Measurements from ENCODE around the gene MPC1.

Gene MPC1

DNA sequence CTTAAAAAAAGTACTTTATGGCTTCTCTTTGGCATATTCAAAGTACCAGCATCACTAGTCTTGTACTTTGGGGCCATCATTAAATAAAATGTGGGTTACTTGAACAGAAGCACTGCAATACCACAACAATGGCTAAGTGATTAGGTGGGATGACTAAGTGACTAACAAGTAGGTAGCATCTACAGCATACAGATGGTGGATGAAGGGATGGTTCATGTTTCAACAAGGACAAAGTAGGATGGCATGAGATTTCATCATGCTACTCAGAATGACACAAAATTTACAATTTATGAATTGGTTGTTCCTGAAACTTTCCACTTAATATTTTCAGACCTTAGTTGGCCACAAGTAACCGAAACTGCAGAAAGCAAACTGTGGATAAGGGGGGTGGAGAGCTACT, 7.7 kb downstream of the MPC1 start:
- Histone ChIP-seq H2BK15ac (ENCODE audit: low read length) (no peak overlapping the region), H3K18ac (ENCODE audit: low read length) (no peak overlapping the region), H3K14ac (ENCODE audit: low read length) (no peak overlapping the region), H3K36me3 (replicated peaks in 1 of 2; ENCODE audit: control insufficient read depth in 2 of 2, insufficient read depth in 2 of 2, low read length in 2 of 2) (no peaks in the 10 kb centered on the region), H3K9me3 (replicated peaks in 1 of 2; ENCODE audit: control insufficient read depth in 2 of 2, insufficient read depth in 1 of 2, low read depth in 1 of 2, low read length in 2 of 2) (no peaks in the 10 kb centered on the region), H3K4me2 (ENCODE audit: insufficient read depth, low read length, poor library complexity, severe bottlenecking) (no peak overlapping the region), H3K4ac (ENCODE audit: low read length) (no peak overlapping the region), H3K9ac (ENCODE audit: low read depth, low read length, poor library complexity) (no peak overlapping the region), H2AK5ac (ENCODE audit: low read depth, low read length) (no peak overlapping the region), H3K27ac (replicated peaks; ENCODE audit: low read length) (no peak overlapping the region), H2BK120ac (ENCODE audit: low read depth, low read length) (no peak overlapping the region), H2AFZ (ENCODE audit: low read length) (no peak overlapping the region), H2BK12ac (ENCODE audit: low read length) (no peak overlapping the region), H4K91ac (ENCODE audit: low read depth, low read length, poor library complexity) (no peak overlapping the region), H3K23ac (ENCODE audit: low read depth, low read length, poor library complexity) (no peak overlapping the region), H3K79me1 (ENCODE audit: low read depth, low read length) (peaks cover 2% of the 10 kb centered on the region), H3K4me3 (ENCODE audit: low read length in 2 of 2) (no peak overlapping the region), H4K8ac (ENCODE audit: low read depth, low read length) (no peak overlapping the region), H3K4me1 (ENCODE audit: control insufficient read depth in 2 of 2, insufficient read depth in 1 of 2, low read depth in 1 of 2, low read length in 2 of 2) (peaks cover 0 to under 1% of the 10 kb centered on the region in 2 donors), H3K27me3 (ENCODE audit: control insufficient read depth in 3 of 3, insufficient read depth in 3 of 3, low read depth in 1 of 3, low read length in 3 of 3) (no peaks in the 10 kb centered on the region), H2BK5ac (ENCODE audit: low read length) (no peak overlapping the region)
- no peak for DNase-seq (ENCODE audit: low spot score)
- no CpG with 5 or more reads among the region's 1 CpG for WGBS, 2 donors (ENCODE audit: extremely low coverage in 2 of 2, insufficient read length in 2 of 2, insufficient replicate concordance in 1 of 2)

DNA sequence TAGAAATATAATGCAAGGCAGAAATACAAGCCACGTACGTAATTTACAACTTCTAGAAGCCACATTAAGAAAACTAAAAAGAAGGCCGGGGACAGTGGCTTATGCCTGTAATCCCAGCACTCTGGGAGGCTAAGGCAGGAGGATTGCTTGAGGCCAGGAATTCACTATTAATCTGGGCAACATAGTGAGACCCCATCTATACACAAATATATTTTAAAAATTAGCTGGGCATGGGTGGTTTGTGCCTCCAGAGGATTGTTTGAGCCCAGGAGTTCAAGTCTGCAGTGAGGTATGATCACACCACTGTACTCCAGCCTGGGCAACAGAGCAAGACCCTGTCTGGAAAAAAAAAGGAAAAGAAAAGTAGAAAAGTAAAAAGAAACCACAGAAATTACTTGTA, 12.3 kb downstream of the MPC1 start:
- Histone ChIP-seq H3K79me1 (ENCODE audit: low read depth, low read length) (no peaks in the 10 kb centered on the region), H3K27ac (replicated peaks; ENCODE audit: low read length) (no peak overlapping the region), H3K4ac (ENCODE audit: low read length) (no peak overlapping the region), H3K27me3 (ENCODE audit: control insufficient read depth in 3 of 3, insufficient read depth in 3 of 3, low read depth in 1 of 3, low read length in 3 of 3) (no peaks in the 10 kb centered on the region), H3K23ac (ENCODE audit: low read depth, low read length, poor library complexity) (no peak overlapping the region), H3K4me2 (ENCODE audit: insufficient read depth, low read length, poor library complexity, severe bottlenecking) (no peak overlapping the region), H2BK12ac (ENCODE audit: low read length) (no peak overlapping the region), H3K9me3 (replicated peaks in 1 of 2; ENCODE audit: control insufficient read depth in 2 of 2, insufficient read depth in 1 of 2, low read depth in 1 of 2, low read length in 2 of 2) (no peaks in the 10 kb centered on the region), H2BK5ac (ENCODE audit: low read length) (no peak overlapping the region), H3K18ac (ENCODE audit: low read length) (no peak overlapping the region), H3K14ac (ENCODE audit: low read length) (no peak overlapping the region), H2AK5ac (ENCODE audit: low read depth, low read length) (no peak overlapping the region), H2BK120ac (ENCODE audit: low read depth, low read length) (no peak overlapping the region), H4K91ac (ENCODE audit: low read depth, low read length, poor library complexity) (no peak overlapping the region), H3K36me3 (replicated peaks in 1 of 2; ENCODE audit: control insufficient read depth in 2 of 2, insufficient read depth in 2 of 2, low read length in 2 of 2) (no peaks in the 10 kb centered on the region), H2AFZ (ENCODE audit: low read length) (no peak overlapping the region), H3K4me1 (ENCODE audit: control insufficient read depth in 2 of 2, insufficient read depth in 1 of 2, low read depth in 1 of 2, low read length in 2 of 2) (peaks cover 2 to 13% of the 10 kb centered on the region in 2 donors), H3K4me3 (ENCODE audit: low read length in 2 of 2) (no peak overlapping the region), H2BK15ac (ENCODE audit: low read length) (no peak overlapping the region), H3K9ac (ENCODE audit: low read depth, low read length, poor library complexity) (no peak overlapping the region), H4K8ac (ENCODE audit: low read depth, low read length) (no peak overlapping the region)
- WGBS, 2 donors (ENCODE audit: extremely low coverage in 2 of 2, insufficient read length in 2 of 2, insufficient replicate concordance in 1 of 2), result no CpG with 5 or more reads among the region's 3 CpGs
- DNase-seq (ENCODE audit: low spot score), result no peak

DNA sequence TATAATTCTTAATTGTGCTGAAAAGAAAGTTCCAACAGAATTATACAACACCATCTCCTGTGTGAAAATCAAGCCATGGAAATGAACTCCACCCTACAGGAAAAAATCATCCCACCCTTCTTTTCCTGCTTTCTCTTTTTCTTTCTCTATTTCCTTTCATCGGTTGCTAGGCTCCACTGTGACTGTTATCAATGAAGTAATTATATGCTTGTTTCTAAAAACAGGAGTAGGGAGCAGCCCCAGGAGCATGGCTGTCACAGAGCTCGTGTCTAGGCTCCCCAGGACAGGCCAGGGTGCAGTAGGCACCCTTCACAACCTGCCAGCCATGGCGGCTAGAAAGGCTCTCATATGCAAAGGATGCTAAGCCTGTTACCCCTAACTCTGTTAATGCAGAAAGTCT, 13.0 kb downstream of the MPC1 start:
- H3K36me3 ChIP-seq (replicated peaks in 1 of 2; ENCODE audit: control insufficient read depth in 2 of 2, insufficient read depth in 2 of 2, low read length in 2 of 2), result no peaks in the 10 kb centered on the region

DNA sequence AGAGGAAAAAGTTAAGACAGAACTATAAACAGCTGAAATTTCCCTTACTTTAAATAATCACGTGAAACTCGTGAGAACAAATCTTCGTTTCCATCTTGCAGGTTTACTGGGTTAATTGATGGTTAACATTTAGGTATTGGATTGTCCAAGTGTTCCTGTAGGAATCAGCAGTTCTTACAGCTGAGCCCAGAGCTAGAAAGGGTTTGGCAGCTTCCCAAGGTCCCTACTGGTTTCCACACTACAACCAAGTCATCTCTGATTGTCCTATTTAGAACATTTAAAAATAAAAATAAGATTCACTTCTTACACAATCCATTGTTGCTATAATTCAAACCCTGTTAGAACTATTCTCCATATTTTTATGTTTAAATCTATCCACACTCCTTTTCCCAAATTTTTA, 15.8 kb downstream of the MPC1 start:
- Histone ChIP-seq H2BK12ac (ENCODE audit: low read length) (no peak overlapping the region), H3K4me2 (ENCODE audit: insufficient read depth, low read length, poor library complexity, severe bottlenecking) (no peak overlapping the region)
- DNase-seq (ENCODE audit: low spot score), result no peak

More for the DNA sequence above, 13.0 kb downstream of the MPC1 start:
- H3K79me1 ChIP-seq (ENCODE audit: low read depth, low read length), result no peaks in the 10 kb centered on the region
- H2AFZ ChIP-seq (ENCODE audit: low read length), result no peak overlapping the region
- H3K23ac ChIP-seq (ENCODE audit: low read depth, low read length, poor library complexity), result no peak overlapping the region
- H3K4ac ChIP-seq (ENCODE audit: low read length), result no peak overlapping the region
- H2AK5ac ChIP-seq (ENCODE audit: low read depth, low read length), result no peak overlapping the region
- H3K9ac ChIP-seq (ENCODE audit: low read depth, low read length, poor library complexity), result no peak overlapping the region
- no peak overlapping the region for H3K4me2 ChIP-seq (ENCODE audit: insufficient read depth, low read length, poor library complexity, severe bottlenecking)
- no peak overlapping the region for H2BK12ac ChIP-seq (ENCODE audit: low read length)
- H3K9me3 ChIP-seq (replicated peaks in 1 of 2; ENCODE audit: control insufficient read depth in 2 of 2, insufficient read depth in 1 of 2, low read depth in 1 of 2, low read length in 2 of 2), result no peaks in the 10 kb centered on the region
- H4K91ac ChIP-seq (ENCODE audit: low read depth, low read length, poor library complexity), result no peak overlapping the region
- no peak overlapping the region for H3K14ac ChIP-seq (ENCODE audit: low read length)
- no peak overlapping the region for H3K27ac ChIP-seq (replicated peaks; ENCODE audit: low read length)
- no peak overlapping the region for H2BK15ac ChIP-seq (ENCODE audit: low read length)
- H2BK120ac ChIP-seq (ENCODE audit: low read depth, low read length), result no peak overlapping the region
- H3K4me1 ChIP-seq (ENCODE audit: control insufficient read depth in 2 of 2, insufficient read depth in 1 of 2, low read depth in 1 of 2, low read length in 2 of 2), result peaks cover 2 to 17% of the 10 kb centered on the region in 2 donors
- no peak overlapping the region for H3K18ac ChIP-seq (ENCODE audit: low read length)
- H4K8ac ChIP-seq (ENCODE audit: low read depth, low read length), result no peak overlapping the region
- no peak for DNase-seq (ENCODE audit: low spot score)
- no peaks in the 10 kb centered on the region for H3K27me3 ChIP-seq (ENCODE audit: control insufficient read depth in 3 of 3, insufficient read depth in 3 of 3, low read depth in 1 of 3, low read length in 3 of 3)
- H2BK5ac ChIP-seq (ENCODE audit: low read length), result no peak overlapping the region
- H3K4me3 ChIP-seq (ENCODE audit: low read length in 2 of 2), result no peak overlapping the region
- no CpG with 5 or more reads among the region's 3 CpGs for WGBS, 2 donors (ENCODE audit: extremely low coverage in 2 of 2, insufficient read length in 2 of 2, insufficient replicate concordance in 1 of 2)

More for the DNA sequence above, 15.8 kb downstream of the MPC1 start:
- no peak overlapping the region for H3K9ac ChIP-seq (ENCODE audit: low read depth, low read length, poor library complexity)
- peaks cover 4 to 23% of the 10 kb centered on the region in 2 donors for H3K4me1 ChIP-seq (ENCODE audit: control insufficient read depth in 2 of 2, insufficient read depth in 1 of 2, low read depth in 1 of 2, low read length in 2 of 2)
- H3K36me3 ChIP-seq (replicated peaks in 1 of 2; ENCODE audit: control insufficient read depth in 2 of 2, insufficient read depth in 2 of 2, low read length in 2 of 2), result no peaks in the 10 kb centered on the region
- no peak overlapping the region for H3K14ac ChIP-seq (ENCODE audit: low read length)
- no peak overlapping the region for H3K23ac ChIP-seq (ENCODE audit: low read depth, low read length, poor library complexity)
- H2AFZ ChIP-seq (ENCODE audit: low read length), result no peak overlapping the region
- no CpG with 5 or more reads among the region's 3 CpGs for WGBS, 2 donors (ENCODE audit: extremely low coverage in 2 of 2, insufficient read length in 2 of 2, insufficient replicate concordance in 1 of 2)
- H3K4ac ChIP-seq (ENCODE audit: low read length), result no peak overlapping the region
- no peak overlapping the region for H2BK5ac ChIP-seq (ENCODE audit: low read length)
- no peaks in the 10 kb centered on the region for H3K27me3 ChIP-seq (ENCODE audit: control insufficient read depth in 3 of 3, insufficient read depth in 3 of 3, low read depth in 1 of 3, low read length in 3 of 3)
- H4K91ac ChIP-seq (ENCODE audit: low read depth, low read length, poor library complexity), result no peak overlapping the region
- no peak overlapping the region for H2BK120ac ChIP-seq (ENCODE audit: low read depth, low read length)
- no peak overlapping the region for H4K8ac ChIP-seq (ENCODE audit: low read depth, low read length)
- H3K79me1 ChIP-seq (ENCODE audit: low read depth, low read length), result no peaks in the 10 kb centered on the region
- no peak overlapping the region for H3K27ac ChIP-seq (replicated peaks; ENCODE audit: low read length)
- no peaks in the 10 kb centered on the region for H3K9me3 ChIP-seq (replicated peaks in 1 of 2; ENCODE audit: control insufficient read depth in 2 of 2, insufficient read depth in 1 of 2, low read depth in 1 of 2, low read length in 2 of 2)
- no peak overlapping the region for H3K4me3 ChIP-seq (ENCODE audit: low read length in 2 of 2)
- H2BK15ac ChIP-seq (ENCODE audit: low read length), result no peak overlapping the region
- no peak overlapping the region for H3K18ac ChIP-seq (ENCODE audit: low read length)
- H2AK5ac ChIP-seq (ENCODE audit: low read depth, low read length), result no peak overlapping the region

Measured in neuronal stem cell (in vitro differentiated cells).